WTC11 (cell line): ENCODE results near the gene MTSS2. TPM values are rescaled to one million over a fixed set of nuclear protein-coding genes. Genes with fewer than 3 reads are reported as not detected.
A peak's percentile ranks its signal among the peaks of the same experiment; 100 is the strongest.

Source experiments
- ATAC-seq: fragments of 200-7000 bp; cut with Tn5 transposase; 2 replicates; pipeline ENCODE4 v1.10.0; 2021; ENCODE audit warnings: mild to moderate bottlenecking, moderate library complexity
- CTCF ChIA-PET: fragments of 300-600 bp; sonication (Branson Sonifier 250); formaldehyde crosslinking; loops from one replicate; lab custom pipeline; 2021; ENCODE audit warnings: antibody characterized with exemption; lab: Charles Lee
- POLR2A ChIA-PET: fragments of 350-600 bp; sonication (Branson Sonifier 250); formaldehyde crosslinking; loops from one replicate; lab custom pipeline; 2021; ENCODE audit warnings: antibody characterized with exemption; lab: Charles Lee
- DNase-seq: peaks from one replicate; pipeline ENCODE4 v3.0.0; 2021; ENCODE audit warnings: low spot score
- H3K27ac Mint-ChIP-seq: 2 replicates; pipeline ENCODE4 v1.8.0; 2021; ENCODE audit warnings: mixed read lengths
- H3K27me3 Mint-ChIP-seq: 2 replicates; pipeline ENCODE4 v1.8.0; 2021; ENCODE audit warnings: low read depth, mild to moderate bottlenecking, moderate library complexity, mixed read lengths
- H3K36me3 Mint-ChIP-seq: 2 replicates; pipeline ENCODE4 v1.8.0; 2021; ENCODE audit warnings: mixed read lengths
- H3K4me1 Mint-ChIP-seq: 2 replicates; pipeline ENCODE4 v1.8.0; 2022; ENCODE audit warnings: mixed read lengths
- H3K4me3 Mint-ChIP-seq: 2 replicates; pipeline ENCODE4 v1.8.0; 2021; ENCODE audit warnings: mild to moderate bottlenecking, moderate library complexity, mixed read lengths
- H3K9me3 Mint-ChIP-seq: 2 replicates; pipeline ENCODE4 v1.8.0; 2021; ENCODE audit warnings: mixed read lengths
- HMGA2 ChIP-seq: fragments of 250-450 bp; sonication (Bioruptor Pico); IDR thresholded peaks from 2 replicates; pipeline ENCODE4 v1.4.0; 2021; ENCODE audit warnings: mild to moderate bottlenecking, moderate library complexity
- MXD4 ChIP-seq: fragments of 250-450 bp; sonication (Bioruptor Pico); IDR thresholded peaks from 2 replicates; pipeline ENCODE4 v1.8.0; 2021; ENCODE audit warnings: mild to moderate bottlenecking, moderate library complexity, borderline replicate concordance
- NFYB ChIP-seq: sonication (generic); formaldehyde crosslinking; conservative IDR thresholded peaks from 2 replicates; pipeline ENCODE4 v1.8.0; 2022; ENCODE audit warnings: low read depth, missing genetic modification reagents
- RELA ChIP-seq: sonication (generic); formaldehyde crosslinking; IDR thresholded peaks from 2 replicates; pipeline ENCODE4 v1.8.1; 2022; ENCODE audit warnings: missing genetic modification reagents, mild to moderate bottlenecking, borderline replicate concordance
- SOX15 ChIP-seq: fragments of 250-450 bp; sonication (Bioruptor Pico); IDR thresholded peaks from 2 replicates; pipeline ENCODE4 v1.9.0; 2021; ENCODE audit warnings: mild to moderate bottlenecking
- TCF7 ChIP-seq: sonication (generic); formaldehyde crosslinking; IDR thresholded peaks from 2 replicates; pipeline ENCODE4 v1.8.0; 2022; ENCODE audit warnings: mild to moderate bottlenecking, low read depth, missing genetic modification reagents, moderate library complexity
- ZNF219 ChIP-seq: sonication (generic); formaldehyde crosslinking; IDR thresholded peaks from 2 replicates; pipeline ENCODE4 v1.8.0; 2023; ENCODE audit warnings: missing genetic modification reagents, mild to moderate bottlenecking, borderline replicate concordance
- ZNF416 ChIP-seq: fragments of 250-450 bp; sonication (Bioruptor Pico); IDR thresholded peaks from 2 replicates; pipeline ENCODE4 v1.9.0; 2021; ENCODE audit warnings: mild to moderate bottlenecking, inconsistent platforms
- ZNF423 ChIP-seq: fragments of 250-450 bp; sonication (Bioruptor Pico); IDR thresholded peaks from 2 replicates; pipeline ENCODE4 v2.1.2; 2022; ENCODE audit warnings: mild to moderate bottlenecking, moderate library complexity
- total RNA-seq: library from RNA; stranded (reverse); gene quantifications from 3 replicates; pipeline ENCODE4 v1.2.3, GENCODE V29; 2021
- TF ChIP-seq, protein P1 (sequence below): fragments of 250-450 bp; sonication (Bioruptor Pico); IDR thresholded peaks from 2 replicates; pipeline ENCODE4 v1.9.0; 2021; ENCODE audit warnings: moderate library complexity, mild to moderate bottlenecking, inconsistent platforms, borderline replicate concordance
- TF ChIP-seq, protein P2 (sequence below): fragments of 250-450 bp; sonication (Bioruptor Pico); IDR thresholded peaks from 2 replicates; pipeline ENCODE4 v1.9.0; 2021; ENCODE audit warnings: mild to moderate bottlenecking
- TF ChIP-seq, protein P3 (sequence below): sonication (generic); formaldehyde crosslinking; IDR thresholded peaks from 2 replicates; pipeline ENCODE4 v1.8.0; 2022; ENCODE audit warnings: mild to moderate bottlenecking, missing genetic modification reagents
- TF ChIP-seq, protein P4 (sequence below): sonication (generic); formaldehyde crosslinking; conservative IDR thresholded peaks from 2 replicates; pipeline ENCODE4 v1.8.1; 2022; ENCODE audit warnings: mild to moderate bottlenecking, missing genetic modification reagents
- TF ChIP-seq, protein P5 (sequence below): sonication (generic); formaldehyde crosslinking; IDR thresholded peaks from 2 replicates; pipeline ENCODE4 v1.8.0; 2022; ENCODE audit warnings: mild to moderate bottlenecking, missing genetic modification reagents
- TF ChIP-seq, protein P6 (sequence below): sonication (generic); formaldehyde crosslinking; IDR thresholded peaks from 2 replicates; pipeline ENCODE4 v1.8.1; 2022; ENCODE audit warnings: low read depth, mild to moderate bottlenecking, moderate library complexity, missing genetic modification reagents, borderline replicate concordance
- TF ChIP-seq, protein P7 (sequence below): sonication (generic); formaldehyde crosslinking; IDR thresholded peaks from 2 replicates; pipeline ENCODE4 v1.8.1; 2023; ENCODE audit warnings: mild to moderate bottlenecking, missing genetic modification reagents
- TF ChIP-seq, protein P8 (sequence below): fragments of 250-450 bp; sonication (Bioruptor Pico); IDR thresholded peaks from 2 replicates; pipeline ENCODE4 v1.8.0; 2021; ENCODE audit warnings: mild to moderate bottlenecking
- TF ChIP-seq, protein P9 (sequence below): sonication (generic); formaldehyde crosslinking; IDR thresholded peaks from 2 replicates; pipeline ENCODE4 v1.8.1; 2022; ENCODE audit warnings: mild to moderate bottlenecking, missing genetic modification reagents, moderate library complexity, borderline replicate concordance

MTSS2 gene
- total RNA-seq, 1 experiment from 2014 or later, result 28.3 TPM

DNA sequence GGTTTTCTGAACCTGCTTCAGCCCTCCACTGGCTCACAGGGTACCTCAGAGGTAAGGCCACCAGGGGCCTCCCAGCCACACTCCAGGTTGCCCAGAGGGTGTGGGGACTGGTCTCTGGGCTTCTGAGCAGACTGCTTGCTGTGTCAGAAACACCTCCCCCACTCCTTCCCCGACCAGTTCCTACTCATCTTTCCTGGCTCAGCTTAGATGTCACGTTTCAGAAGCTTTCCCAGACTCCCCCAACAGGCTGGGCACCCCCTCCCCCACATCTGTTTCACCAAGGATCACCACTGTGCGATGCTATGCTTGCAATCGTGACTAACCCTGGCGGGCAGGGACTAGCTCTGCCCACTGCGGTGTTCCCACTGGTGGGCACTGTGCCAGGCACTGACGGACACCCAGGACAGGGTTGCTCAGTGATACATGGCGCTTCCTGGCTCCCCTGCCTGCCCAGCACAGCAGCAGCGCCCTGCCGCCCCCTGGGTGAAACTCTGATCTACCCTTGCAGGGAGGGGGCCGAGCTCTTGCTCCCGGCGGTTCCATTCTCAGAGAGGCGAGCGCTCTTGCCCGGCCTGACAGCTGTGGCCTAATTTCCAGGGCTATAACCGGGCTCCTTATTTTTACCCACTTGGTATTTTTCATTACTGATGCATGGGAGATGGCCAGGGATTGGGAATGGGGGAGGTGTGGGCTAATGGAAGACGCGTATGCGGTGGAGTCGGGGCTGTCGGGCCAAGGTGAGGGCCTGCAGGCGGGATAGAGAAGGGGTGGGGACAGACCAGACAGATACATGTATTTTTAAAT, 29.4 kb upstream of the MTSS2 start:
- Mint-ChIP-seq H3K27ac (no peak overlapping the region; the same call in 1 of the 2 replicates), H3K36me3 (peaks cover 13% of the 10 kb centered on the region), H3K4me1 (peaks cover 48% of the 10 kb centered on the region), H3K9me3 (peaks cover 12% of the 10 kb centered on the region), H3K27me3 (no peaks in the 10 kb centered on the region), H3K4me3 (no peak overlapping the region)
- CTCF ChIA-PET, result interaction anchor here (0.7 to 2.9 kb wide), 12 partner anchors 12 to 697 kb away, joined by 3 to 14 read pairs (median 5); no protein-coding TSS in a partner anchor
- ATAC-seq (peak; percentile 46), DNase-seq (no peak)
- POLR2A ChIA-PET, result interaction anchor here (1.0 kb wide), 1 partner anchor 20 kb away, joined by 4 read pairs; no protein-coding TSS in a partner anchor
- TF ChIP-seq, protein P1, sequence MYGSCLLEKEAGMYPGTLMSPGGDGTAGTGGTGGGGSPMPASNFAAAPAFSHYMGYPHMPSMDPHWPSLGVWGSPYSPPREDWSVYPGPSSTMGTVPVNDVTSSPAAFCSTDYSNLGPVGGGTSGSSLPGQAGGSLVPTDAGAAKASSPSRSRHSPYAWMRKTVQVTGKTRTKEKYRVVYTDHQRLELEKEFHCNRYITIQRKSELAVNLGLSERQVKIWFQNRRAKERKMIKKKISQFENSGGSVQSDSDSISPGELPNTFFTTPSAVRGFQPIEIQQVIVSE (CRISPR knock-in tag), result no peak
- 0 out of 2 replicates have a peak, but pooled peaks have one; percentile 24 for TF ChIP-seq RELA
- TF ChIP-seq, protein P2, sequence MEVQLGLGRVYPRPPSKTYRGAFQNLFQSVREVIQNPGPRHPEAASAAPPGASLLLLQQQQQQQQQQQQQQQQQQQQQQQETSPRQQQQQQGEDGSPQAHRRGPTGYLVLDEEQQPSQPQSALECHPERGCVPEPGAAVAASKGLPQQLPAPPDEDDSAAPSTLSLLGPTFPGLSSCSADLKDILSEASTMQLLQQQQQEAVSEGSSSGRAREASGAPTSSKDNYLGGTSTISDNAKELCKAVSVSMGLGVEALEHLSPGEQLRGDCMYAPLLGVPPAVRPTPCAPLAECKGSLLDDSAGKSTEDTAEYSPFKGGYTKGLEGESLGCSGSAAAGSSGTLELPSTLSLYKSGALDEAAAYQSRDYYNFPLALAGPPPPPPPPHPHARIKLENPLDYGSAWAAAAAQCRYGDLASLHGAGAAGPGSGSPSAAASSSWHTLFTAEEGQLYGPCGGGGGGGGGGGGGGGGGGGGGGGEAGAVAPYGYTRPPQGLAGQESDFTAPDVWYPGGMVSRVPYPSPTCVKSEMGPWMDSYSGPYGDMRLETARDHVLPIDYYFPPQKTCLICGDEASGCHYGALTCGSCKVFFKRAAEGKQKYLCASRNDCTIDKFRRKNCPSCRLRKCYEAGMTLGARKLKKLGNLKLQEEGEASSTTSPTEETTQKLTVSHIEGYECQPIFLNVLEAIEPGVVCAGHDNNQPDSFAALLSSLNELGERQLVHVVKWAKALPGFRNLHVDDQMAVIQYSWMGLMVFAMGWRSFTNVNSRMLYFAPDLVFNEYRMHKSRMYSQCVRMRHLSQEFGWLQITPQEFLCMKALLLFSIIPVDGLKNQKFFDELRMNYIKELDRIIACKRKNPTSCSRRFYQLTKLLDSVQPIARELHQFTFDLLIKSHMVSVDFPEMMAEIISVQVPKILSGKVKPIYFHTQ (CRISPR knock-in tag), result no peak

DNA sequence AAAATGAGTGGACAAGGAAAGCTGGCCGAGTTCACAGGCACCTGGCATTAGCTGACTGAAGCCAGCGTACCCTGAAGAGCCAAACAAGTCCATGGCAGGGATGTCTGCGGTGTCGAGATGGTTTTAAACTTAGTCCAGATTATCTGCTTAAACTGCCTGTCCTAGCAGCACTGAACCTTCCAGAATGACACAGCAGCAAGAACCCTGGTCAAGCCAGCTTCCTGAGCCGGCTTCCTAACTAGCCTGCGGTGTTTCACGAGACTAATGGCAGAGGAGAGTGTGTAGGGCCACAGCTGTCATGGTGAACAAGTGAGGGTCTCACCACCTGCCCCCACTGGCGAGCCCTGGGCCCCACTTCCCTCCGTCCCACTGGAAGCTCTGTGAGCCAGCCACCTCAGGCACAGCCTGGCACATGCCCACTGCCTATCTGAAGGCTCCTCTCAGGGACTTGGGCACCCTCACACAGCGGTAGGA, 28.8 kb upstream of the MTSS2 start:
- H3K36me3 Mint-ChIP-seq, result peaks cover 6% of the 10 kb centered on the region
- peaks cover 48% of the 10 kb centered on the region for H3K4me1 Mint-ChIP-seq
- H3K27ac Mint-ChIP-seq, result no peak overlapping the region; the same call in 1 of the 2 replicates
- ATAC-seq, result no peak
- POLR2A ChIA-PET, result interaction anchor here (0.5 to 1.0 kb wide), 2 partner anchors 20 to 341 kb away, joined by 4 read pairs; no protein-coding TSS in a partner anchor
- no peaks in the 10 kb centered on the region for H3K27me3 Mint-ChIP-seq
- DNase-seq, result no peak
- no peak for TF ChIP-seq ZNF219 (CRISPR knock-in tag)
- TF ChIP-seq SOX15 (CRISPR knock-in tag), result no peak
- peaks cover 6% of the 10 kb centered on the region for H3K9me3 Mint-ChIP-seq
- CTCF ChIA-PET, result interaction anchor here (1.0 to 2.9 kb wide), 9 partner anchors 12 to 698 kb away, joined by 3 to 13 read pairs (median 5); no protein-coding TSS in a partner anchor
- H3K4me3 Mint-ChIP-seq, result no peak overlapping the region

DNA sequence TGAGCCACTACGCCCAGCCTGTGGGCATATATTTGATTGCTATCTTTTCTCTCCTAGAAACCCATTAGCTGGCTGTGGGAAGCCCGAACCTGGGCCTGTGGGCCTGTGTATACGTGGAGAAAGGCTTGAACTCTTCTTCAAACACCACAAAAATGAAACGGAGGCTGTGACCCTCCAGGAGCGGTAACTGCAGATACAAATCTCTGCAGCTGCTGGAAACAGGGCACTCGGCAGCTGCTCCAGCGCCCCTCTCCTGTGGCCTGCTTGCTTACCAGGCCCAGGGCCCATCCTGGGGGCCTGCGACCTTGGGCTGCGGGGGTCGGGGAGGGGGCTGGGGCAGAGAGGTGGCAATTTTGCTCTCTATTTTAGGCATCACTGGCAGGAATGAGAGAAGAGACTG, 28.0 kb upstream of the MTSS2 start:
- Mint-ChIP-seq H3K27ac (peak overlapping the region; percentile 63), H3K4me3 (no peak overlapping the region), H3K9me3 (no peaks in the 10 kb centered on the region), H3K36me3 (no peaks in the 10 kb centered on the region; the same call in 1 of the 2 replicates), H3K27me3 (no peaks in the 10 kb centered on the region), H3K4me1 (peaks cover 50% of the 10 kb centered on the region)
- ATAC-seq, result no peak
- ChIA-PET CTCF (interaction anchor here (1.4 to 2.9 kb wide), 6 partner anchors 18 to 60 kb away, joined by 3 to 13 read pairs (median 6); no protein-coding TSS in a partner anchor), POLR2A (no interaction called here)
- no peak for DNase-seq
- no peak for TF ChIP-seq ZNF416 (CRISPR knock-in tag)
- no peak for TF ChIP-seq MXD4 (CRISPR knock-in tag)
- TF ChIP-seq, protein P3, sequence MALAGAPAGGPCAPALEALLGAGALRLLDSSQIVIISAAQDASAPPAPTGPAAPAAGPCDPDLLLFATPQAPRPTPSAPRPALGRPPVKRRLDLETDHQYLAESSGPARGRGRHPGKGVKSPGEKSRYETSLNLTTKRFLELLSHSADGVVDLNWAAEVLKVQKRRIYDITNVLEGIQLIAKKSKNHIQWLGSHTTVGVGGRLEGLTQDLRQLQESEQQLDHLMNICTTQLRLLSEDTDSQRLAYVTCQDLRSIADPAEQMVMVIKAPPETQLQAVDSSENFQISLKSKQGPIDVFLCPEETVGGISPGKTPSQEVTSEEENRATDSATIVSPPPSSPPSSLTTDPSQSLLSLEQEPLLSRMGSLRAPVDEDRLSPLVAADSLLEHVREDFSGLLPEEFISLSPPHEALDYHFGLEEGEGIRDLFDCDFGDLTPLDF (CRISPR knock-in tag), result no peak
- TF ChIP-seq NFYB (CRISPR knock-in tag), result no peak
- TF ChIP-seq, protein P4, sequence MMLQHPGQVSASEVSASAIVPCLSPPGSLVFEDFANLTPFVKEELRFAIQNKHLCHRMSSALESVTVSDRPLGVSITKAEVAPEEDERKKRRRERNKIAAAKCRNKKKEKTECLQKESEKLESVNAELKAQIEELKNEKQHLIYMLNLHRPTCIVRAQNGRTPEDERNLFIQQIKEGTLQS (CRISPR knock-in tag), result no peak
- TF ChIP-seq HMGA2 (CRISPR knock-in tag), result no peak
- TF ChIP-seq ZNF423 (CRISPR knock-in tag), result no peak
- TF ChIP-seq, protein P5, sequence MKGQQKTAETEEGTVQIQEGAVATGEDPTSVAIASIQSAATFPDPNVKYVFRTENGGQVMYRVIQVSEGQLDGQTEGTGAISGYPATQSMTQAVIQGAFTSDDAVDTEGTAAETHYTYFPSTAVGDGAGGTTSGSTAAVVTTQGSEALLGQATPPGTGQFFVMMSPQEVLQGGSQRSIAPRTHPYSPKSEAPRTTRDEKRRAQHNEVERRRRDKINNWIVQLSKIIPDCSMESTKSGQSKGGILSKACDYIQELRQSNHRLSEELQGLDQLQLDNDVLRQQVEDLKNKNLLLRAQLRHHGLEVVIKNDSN (CRISPR knock-in tag), result no peak
- TF ChIP-seq, protein P6, sequence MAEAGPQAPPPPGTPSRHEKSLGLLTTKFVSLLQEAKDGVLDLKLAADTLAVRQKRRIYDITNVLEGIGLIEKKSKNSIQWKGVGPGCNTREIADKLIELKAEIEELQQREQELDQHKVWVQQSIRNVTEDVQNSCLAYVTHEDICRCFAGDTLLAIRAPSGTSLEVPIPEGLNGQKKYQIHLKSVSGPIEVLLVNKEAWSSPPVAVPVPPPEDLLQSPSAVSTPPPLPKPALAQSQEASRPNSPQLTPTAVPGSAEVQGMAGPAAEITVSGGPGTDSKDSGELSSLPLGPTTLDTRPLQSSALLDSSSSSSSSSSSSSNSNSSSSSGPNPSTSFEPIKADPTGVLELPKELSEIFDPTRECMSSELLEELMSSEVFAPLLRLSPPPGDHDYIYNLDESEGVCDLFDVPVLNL (CRISPR knock-in tag), result no peak
- TF ChIP-seq, protein P7, sequence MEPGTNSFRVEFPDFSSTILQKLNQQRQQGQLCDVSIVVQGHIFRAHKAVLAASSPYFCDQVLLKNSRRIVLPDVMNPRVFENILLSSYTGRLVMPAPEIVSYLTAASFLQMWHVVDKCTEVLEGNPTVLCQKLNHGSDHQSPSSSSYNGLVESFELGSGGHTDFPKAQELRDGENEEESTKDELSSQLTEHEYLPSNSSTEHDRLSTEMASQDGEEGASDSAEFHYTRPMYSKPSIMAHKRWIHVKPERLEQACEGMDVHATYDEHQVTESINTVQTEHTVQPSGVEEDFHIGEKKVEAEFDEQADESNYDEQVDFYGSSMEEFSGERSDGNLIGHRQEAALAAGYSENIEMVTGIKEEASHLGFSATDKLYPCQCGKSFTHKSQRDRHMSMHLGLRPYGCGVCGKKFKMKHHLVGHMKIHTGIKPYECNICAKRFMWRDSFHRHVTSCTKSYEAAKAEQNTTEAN (CRISPR knock-in tag), result no peak
- TF ChIP-seq, protein P8, sequence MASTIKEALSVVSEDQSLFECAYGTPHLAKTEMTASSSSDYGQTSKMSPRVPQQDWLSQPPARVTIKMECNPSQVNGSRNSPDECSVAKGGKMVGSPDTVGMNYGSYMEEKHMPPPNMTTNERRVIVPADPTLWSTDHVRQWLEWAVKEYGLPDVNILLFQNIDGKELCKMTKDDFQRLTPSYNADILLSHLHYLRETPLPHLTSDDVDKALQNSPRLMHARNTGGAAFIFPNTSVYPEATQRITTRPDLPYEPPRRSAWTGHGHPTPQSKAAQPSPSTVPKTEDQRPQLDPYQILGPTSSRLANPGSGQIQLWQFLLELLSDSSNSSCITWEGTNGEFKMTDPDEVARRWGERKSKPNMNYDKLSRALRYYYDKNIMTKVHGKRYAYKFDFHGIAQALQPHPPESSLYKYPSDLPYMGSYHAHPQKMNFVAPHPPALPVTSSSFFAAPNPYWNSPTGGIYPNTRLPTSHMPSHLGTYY (CRISPR knock-in tag), result no peak
- TF ChIP-seq, protein P9, sequence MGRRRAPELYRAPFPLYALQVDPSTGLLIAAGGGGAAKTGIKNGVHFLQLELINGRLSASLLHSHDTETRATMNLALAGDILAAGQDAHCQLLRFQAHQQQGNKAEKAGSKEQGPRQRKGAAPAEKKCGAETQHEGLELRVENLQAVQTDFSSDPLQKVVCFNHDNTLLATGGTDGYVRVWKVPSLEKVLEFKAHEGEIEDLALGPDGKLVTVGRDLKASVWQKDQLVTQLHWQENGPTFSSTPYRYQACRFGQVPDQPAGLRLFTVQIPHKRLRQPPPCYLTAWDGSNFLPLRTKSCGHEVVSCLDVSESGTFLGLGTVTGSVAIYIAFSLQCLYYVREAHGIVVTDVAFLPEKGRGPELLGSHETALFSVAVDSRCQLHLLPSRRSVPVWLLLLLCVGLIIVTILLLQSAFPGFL (CRISPR knock-in tag), result no peak
- TF ChIP-seq TCF7 (CRISPR knock-in tag), result no peak
